Fibroblast of skin of left biceps (primary cell): Measurements from ENCODE around the gene GFY.

Experiments
- DNase-seq, 2 experiments: peaks; one replicate each; pipeline ENCODE4 v3.0.0-alpha.2; 2013; ENCODE audit warnings: low read depth in 2 of 2

The GFY gene

DNA sequence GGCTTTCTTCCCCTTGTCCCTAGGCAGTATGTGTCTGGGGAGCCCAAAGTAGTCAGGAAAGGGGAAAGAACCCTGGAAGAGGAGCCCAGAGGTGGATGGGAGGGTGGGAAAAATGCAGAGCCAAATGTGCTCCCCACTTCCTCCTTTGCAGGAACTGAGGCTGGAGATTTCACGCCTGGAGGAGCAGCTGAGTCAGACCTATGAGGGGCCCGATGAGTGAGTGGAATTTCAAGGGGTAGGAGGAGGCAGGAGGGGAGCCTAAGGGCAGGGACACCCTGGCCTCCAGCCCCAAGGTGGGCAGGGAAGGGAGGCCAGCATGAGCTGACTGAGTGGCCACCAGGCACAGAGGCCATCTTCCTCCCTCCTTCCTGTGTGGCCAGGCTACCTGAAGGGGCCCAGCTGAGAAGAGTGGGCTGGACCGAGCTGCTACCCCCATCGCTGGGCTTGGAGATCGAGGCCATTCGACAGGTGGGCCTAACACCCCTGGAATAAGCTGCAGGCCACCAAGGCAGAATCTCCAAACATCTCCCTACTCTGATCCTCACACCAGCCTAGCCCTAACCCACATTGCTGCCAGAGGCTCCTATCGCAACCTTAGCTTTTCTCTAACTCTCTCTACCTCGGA is 16.3 kb upstream of the GFY start:
- DNase-seq, result no peak

DNA sequence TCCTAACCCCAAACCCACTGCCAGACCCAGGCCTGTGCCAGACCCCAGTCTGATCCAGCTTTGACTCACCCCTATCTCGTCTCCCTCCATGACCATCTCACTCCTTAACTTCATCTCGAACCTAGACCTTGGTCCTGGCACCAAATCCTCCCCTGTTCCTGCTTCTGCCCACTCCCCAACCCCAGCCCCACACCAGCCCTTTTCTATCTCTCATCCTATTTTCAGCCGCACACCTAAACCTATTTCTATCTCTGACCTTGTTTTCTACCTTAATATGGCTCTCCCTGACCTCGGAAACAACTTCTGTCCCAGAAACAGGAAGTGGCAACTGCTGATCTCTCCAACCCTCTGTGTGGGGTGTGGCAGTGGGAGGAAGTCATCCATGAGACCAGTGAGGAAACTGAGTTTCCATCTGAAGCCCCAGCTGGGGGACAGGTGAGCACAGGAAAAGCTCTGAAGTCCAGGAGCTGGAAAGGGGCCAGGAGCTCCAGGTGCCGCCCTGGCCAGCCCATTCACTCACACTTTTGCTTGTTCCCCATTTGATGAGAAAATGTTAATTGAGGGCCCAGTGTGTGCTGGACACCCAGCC is 15.7 kb upstream of the GFY start:
- no peak for DNase-seq

DNA sequence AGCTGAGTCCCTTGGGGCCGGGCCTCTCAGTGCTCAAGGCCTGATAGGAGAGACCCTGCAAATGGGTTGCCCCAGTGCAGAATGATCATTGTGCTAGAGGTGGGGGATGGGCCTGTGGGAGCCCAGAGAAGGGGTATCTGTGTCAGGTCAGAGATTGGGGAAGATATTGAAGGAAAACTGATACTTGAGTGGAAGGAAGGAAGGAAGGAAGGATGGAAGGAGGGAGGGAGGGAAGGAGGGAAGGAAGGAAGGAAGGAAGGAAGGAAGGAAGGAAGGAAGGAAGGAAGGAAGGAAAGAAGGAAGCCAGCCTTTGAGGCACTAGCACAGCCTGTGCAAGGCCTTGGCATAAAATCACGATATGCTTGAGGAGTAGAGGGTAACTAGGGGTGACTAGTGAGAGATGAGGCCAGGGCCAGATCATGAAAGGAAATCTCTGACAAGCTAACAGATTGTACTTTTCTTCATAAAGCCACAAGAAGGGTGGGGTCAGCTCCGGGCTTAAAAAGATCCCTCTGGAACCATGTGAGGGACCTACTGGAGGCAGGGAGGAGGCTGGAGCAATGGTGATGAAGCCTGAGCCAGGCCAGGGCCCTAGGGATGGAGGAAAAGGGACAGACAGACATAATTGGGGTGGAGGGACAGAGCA is 13.4 kb upstream of the GFY start:
- no peak for DNase-seq

DNA sequence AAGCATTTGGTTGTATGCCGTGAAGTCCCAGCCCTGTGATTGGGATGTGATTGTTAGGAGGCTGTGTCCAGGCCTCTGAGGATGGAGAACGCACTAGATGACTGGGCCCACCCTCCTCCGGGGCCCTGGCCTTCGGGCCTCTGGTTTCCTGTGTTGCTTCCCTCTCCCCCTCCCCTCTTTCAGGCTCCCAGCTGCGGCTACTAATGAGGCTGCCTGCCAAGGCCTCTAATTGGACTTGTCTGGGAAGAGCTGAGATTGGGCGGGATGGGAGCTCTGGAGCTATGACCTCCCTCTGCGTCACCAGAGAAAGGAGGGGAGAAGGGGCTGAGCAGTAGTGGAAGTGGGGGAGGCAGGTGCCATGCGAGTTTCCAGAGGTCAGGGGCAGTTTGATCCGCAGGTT is 11.8 kb upstream of the GFY start:
- no peak for DNase-seq

DNA sequence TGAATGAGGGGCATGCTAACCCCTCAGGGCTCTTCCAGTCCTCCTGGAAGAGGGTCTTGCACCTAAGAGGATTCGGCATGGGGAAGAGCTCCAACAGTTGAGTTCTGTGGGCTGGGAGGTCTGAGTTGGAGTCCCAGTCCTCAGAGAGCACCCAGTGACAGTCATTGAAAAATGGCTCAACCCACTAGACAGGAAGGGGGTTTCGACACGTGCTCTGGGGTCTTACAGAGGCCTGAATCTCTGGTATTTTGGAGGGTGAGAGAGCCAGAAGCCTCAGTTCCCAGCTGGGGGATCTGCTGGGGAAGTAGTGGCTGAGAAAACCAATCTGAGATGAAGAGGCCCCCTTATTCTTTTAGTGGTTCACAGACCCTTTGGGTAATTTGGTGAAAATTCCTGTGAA is 10.9 kb upstream of the GFY start:
- no peak for DNase-seq

DNA sequence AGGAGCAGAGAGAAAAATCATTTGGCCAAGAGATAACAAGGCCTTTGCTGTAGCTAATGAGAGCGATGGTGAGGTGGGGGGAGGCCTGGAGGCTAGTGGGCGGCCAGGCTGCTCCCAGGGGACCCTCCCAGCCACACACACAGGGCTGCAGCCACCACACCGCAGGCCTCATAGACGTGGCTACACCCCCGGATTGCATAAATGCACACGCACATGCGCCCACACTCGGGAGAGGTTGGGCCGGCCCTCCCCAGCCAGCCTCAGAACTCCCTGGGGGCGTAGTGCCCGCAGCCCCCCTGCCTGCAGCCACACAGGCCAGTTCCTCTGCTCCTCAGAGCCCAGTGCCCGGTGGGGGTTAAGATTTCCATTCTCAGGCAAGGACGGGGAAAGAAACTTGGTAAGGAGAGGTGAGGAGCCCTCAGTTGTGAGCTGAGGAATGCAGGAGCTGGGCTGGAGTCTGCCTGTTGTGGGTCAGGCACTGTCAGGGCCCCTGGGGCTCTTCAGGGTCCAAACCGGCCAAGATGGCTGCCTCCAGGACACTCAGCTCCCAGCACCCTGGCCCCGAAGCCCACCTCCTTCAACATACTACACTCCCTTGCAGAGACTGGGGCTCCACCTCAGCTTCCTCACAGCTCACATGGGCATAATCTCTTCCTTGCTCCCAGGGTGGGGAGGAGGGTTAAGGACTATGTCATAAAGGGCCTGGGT is 9.9 kb upstream of the GFY start:
- DNase-seq, result no peak

DNA sequence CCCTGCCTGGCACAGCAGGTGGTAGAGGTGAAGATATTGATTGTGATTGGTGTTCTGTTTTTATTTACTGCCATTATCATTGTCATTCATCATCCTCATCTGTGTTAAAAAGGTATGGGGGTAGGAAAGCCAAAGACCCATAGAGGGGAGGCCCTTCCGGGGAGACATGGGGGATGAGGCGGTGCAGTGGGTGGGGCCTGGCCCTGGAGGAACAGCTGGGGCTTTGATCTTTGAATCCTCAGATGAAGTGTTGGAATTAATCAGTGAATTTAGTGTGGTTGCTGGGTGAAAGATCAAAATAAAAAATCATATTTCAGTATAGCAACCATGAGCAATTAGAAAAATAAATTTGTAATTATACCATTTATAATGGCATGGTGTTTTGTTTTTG is 9.4 kb upstream of the GFY start:
- no peak for DNase-seq

DNA sequence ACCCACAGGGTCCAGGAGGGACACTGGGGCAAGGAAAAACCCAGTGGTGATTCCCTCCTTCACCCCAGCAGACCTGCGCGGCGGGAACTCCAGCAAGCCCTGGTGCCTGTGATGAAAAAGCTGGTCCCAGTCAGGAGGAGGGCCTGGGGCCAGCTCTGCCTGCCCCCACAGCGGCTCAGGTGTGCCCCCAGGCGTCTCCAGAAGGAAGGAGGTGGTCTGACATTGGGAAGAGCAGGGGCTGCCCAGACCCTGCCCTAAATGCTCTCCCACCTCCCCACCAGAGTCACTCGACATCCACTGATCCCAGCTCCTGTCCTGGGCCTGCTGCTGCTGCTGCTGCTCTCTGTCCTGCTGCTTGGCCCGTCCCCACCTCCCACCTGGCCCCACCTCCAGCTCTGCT is 8.1 kb upstream of the GFY start:
- DNase-seq, result no peak

DNA sequence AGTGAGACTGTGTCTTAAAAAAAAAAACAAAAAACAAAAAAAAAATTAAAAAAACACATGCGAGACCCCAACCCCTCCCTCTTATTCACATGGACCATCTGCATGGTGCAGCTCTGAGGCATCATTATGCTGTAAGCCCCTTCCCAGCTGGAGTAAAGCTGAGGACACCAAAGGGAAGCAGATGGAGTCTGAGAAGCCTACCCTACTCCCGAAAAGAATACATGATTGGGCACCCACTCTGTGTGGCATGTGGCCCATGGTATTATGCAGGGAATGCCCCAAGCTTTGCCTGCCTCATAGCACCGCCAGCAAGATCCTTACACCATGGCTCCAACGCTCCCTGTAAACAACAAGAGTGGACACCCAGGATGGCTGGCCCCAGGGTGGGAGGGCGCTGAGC is 6.7 kb upstream of the GFY start:
- DNase-seq, result no peak

DNA sequence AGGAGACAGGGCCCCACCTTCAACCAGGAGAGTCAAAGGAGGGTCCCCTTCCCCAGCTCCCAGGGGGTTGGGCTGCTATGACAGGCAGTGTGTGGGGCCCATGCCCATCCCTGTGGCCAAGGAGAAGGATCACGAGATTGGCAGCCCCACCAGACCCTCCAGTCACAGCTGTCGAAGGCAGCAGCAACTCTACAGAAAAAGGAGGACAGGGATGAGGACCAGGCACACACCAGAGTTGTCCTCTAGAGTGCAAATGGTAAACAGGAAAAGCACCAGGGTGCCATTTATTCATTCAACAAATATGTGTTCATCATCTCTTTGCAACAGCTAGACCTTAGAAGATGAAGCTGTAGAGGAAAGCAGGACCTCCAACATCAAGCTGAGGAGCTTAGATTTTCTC is 6.0 kb upstream of the GFY start:
- no peak for DNase-seq

DNA sequence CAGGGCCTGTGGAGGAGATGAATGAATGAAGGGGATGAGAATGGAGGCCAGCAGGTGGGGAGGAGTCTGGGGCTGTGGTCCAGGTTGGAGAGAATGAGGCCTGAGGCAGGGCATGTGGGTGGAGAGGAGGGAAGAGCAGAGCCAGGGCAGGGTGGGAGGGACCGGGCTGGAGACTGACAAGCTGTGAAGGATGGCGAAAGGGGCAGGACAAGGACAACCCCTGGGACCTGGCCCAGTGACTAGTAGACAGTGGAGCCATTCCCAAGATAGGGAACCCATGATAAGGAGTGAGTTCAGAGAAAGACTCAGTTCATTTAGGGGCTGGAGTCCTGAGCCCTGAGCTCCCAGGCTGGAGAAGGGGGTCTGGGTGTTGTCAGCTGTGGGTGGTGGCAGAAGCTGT is 5.0 kb upstream of the GFY start:
- no peak for DNase-seq

DNA sequence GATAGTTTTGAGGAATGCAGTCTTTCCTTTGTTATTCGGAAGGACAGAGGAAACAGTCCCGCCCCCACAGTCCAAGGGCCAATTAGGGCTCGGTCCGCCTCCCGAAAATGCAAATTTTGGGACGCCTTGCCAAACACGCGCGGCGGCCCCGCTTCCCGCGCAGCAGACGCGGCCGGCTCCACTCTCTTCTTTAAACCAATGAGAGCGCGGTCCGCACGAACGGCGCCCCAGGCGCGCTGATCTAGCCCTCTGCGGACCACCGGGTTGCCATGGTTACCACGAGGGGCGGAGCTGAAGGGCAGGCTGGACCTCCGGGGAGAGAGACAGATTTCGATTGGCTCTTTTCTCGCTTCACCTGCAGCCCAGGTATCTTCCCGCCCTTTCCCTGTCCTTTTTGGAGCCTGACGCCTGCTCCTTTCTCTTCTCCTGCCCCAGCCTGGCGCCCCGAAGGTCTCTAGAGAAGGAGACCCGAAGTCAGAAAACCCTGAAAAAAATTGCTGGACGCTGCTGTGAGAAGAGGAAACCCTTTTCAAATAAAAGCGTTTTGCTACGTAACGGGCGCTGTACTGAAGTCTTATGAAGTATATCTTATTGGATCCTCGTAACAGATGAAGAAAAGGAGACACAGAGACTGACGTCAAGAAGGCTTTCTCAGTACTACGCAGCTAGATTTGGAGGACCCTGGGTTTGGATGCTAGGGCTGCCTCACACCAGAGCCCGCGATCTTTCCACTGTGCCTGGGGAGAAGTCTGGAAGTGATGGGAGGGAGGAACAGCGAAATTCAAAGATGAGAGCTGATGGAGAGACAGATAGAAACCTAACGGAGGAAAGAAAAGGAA is 3.9 kb upstream of the GFY start:
- no peak for DNase-seq

DNA sequence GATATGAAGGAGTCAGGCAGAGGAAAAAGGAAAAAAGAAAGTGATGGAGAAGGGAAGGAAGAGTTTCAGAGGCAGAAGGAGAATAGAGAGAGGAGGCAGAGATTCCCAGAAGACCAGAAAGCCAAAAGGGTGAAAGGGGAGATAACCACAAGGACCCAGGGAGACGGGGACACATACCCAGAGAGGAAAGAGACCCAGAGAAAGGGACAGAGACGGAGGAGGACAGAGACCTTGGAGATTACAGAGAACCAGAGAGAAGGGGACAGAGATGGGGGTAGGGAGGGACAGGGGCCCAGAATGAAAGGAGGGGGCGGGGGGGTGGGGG is 3.3 kb upstream of the GFY start:
- no peak for DNase-seq

DNA sequence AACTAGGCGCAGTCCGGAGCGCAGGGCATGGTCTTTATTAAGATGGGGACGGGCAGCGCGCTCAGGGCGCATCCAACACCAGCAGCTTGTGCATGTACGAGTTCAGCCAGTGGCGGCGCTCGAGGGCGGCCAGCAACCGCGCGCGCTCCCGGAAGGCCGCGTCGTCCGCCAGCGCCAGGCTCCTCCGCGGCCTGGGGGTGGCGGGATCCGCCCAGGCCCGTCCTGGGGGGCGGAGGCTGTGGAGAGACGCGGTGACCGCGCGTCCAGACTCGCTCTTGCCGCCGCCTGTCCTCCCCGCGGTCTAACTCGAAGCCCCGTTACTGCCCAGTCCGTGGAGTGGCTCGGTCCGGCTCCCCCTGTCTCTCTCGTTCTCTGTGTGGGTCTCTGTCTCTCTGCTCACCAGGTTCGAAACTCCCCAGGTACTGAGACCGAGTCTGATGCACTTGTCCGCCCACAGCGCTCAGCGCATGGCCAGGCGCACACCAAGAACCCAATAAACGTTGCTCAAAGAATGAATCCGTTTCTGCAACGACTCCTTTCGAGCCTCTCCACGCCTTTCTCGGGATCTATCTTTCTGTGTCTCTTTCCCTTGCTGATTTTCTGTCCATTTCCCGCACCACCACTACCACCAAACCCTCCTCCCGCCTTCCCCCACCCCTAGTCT is 2.6 kb upstream of the GFY start:
- DNase-seq, result no peak

DNA sequence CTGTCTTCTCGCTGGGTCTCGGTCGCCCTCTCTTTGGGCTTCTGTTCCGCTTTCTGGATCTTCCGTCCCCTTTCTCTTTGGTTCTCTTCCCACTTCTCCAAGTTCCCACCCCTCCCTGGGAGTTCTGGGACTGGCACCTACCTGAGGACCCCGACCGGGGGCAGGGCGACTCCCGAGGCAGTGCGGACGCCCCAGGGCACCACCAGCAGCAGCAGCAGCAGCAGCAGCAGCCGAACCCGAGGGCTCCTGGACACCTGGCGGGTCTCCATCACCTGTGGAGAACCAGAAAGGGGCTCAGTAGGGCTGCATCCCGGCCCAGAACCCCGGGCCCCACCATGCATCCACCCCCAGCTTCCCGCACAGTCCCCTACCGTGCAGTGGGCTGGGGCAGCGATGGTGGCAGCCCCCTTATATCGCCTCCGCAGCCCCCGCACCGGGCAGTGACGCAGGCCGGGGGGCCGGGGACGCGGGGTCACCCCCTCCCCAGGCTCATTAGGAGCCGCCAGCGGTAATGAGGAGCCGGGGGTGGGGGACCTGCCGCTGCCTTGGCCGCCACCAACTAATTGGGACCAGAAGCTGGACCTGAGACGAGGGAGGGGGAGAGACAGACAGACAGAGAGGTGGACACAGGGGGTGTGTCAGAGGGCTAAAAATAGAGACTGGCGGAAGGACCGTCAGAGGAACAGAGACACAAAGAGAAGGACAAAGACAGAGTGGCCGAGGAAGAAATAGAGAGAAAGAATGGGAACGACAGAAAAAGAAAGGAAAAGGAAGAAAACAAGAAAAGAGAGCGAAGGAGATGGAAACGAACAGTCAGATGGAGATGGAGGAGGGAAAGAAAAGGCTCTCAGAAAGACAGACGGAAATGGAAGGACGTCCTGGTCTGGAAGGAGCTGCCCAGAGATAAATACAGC is 1.9 kb upstream of the GFY start, which contains the start of gene PTH2:
Gene PTH2, minus strand, starts transcription at position 371 of the 914 bp plus-strand sequence. Its CDS starts 102 bp downstream, at position 269.
- no peak for DNase-seq

DNA sequence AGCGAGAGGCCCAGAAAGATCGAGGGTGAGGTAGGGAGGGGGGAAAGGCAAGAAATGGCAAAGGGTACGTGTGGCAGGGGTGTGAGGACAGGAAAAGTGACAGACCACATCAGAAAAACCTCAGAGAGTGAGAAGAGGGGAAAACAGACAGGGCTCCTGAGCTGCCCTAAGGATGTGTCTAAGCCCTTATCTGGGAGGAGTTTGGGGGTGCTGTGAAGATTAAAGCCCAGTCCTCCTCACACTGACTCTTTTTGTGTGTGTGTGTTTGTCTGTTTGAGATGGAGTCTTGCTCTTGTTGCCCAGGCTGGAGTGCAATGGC is 1.2 kb upstream of the GFY start:
- DNase-seq, result no peak

DNA sequence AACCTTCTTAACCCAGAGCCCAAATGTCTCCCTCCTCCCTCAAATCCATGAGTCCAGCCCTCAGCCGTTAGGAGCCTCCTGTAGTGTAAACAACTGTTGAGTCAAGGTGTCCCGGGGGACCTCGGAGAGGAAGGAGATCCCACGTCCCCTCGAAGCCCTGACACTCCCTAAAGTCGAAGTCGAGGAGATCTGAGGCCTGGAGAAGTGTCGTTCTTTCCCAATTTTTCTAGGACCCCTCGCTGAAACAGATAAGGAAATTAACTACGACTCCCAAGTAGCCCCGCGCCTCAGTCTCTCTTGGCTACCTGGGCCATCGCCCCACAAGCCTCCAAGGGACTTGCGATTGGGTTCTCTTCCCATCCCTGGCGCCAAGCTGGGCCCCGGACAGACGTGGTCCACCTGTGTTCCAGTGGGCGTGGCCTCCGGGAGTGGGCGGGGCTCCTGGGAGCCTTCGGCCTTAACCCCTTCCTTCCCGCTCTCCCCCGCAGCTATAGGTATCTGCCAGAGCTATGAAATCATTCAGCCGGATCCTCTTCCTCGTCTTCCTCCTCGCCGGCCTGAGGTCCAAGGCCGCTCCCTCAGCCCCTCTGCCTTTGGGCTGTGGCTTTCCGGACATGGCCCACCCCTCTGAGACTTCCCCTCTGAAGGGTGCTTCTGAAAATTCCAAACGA is 869 bp downstream of the GFY start:
- DNase-seq, result no peak

DNA sequence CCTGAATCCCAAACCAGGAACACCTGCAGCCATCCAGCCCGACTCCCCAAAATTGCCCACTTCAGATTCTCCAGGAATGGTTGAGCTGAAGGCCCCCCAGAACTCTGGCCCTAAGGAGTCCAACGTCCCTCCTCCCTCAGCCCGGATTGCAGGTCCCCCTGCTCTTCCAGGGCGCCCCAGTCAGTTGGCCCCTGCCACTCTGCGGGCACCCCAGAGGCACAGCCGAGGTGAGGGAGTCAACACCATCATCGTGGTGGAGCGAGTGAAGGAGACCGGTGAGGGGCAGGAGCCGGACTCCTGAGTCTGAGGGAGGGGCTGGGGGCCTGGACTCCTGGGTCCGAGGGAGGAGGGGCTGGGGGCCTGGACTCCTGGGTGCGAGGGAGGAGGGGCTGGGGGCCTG is 2.2 kb downstream of the GFY start:
- no peak for DNase-seq

DNA sequence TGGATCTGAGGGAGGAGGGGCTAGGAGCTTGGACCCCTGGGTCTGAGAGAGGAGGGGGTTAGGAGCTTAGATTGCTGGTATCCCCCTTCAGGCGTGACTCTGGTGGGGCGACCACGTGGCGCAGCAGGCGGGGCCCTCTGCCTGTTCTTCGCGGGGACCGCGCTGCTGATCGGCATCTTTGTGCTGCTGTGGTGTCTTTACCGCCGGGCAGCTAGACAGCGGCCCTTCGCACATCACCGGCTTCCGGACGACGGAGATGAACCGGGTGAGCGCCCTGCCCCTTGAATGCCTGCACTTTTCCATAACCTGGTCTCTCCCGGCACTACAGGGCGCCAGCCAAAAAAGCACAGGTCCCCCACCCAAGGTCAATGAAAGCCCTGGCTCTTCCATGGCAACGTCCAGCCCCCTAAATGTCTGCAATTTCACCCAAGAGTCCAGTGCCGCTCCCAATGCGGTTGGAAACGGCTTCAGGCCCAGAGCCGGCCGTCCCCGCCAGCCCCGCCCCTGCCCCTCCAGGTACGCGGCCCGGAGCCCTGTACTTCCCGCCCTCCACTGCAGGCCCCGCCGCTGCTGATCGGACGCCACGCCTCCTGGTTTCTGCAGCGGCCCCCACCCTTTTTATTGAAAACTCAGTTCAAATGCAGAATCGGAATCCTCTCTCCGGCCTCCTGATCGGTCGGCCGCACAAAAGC is 2.8 kb downstream of the GFY start:
- no peak for DNase-seq
